NK-92 (cell line): ENCODE data around the gene SSUH2.

Experiments used
- DNase-seq: peaks from one replicate; lab custom pipeline; 2025; ENCODE audit not compliant: unreplicated experiment; lab: John Stamatoyannopoulos, UW

SSUH2 gene

DNA sequence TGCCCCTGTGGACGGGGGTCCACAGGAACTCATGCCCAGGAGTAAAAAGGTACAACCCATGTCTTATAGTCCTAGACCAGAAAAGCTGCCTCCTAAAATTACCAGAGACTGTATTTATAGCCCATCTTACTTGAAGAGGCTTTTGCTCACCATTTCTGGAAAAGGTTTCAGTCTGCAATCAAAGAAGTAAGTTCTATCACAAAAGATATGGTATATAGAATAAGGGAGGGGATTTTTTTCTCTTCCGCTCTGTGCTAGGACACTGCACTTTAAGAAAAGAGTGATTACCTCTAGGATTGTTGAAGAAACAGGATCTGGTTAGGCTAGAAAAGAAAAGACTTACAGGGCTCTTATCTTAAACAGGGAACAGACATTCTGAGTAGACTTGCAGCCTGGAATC is 2.6 kb downstream of the SSUH2 start:
- DNase-seq: no peak

DNA sequence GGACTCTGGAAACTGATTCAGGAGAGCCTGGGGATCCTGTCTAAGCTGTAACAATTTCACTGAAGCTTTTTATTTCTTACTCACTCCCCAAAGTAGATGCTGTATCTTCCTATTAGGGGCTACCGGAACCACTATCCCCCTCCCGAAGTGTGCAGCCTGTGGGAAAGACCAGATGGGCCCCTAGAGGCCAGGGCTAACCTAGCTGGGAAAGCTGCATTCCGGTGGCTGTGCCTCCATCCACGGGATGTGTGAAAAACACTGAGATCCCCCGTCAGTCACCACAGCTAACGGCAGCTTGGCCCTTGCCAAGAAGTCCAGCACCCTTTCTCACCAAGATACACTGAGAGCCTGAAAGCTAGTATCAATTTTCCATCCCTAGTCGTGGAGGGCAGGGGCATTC is 3.1 kb downstream of the SSUH2 start:
- no peak for DNase-seq

- no peak for DNase-seq
Observed at GRCh38 chr3:8640223-8640622, 4.4 kb downstream of the SSUH2 start.

GRCh38 chr3:8639659-8640000 is 5.0 kb downstream of the SSUH2 start:
- no peak for DNase-seq

DNA sequence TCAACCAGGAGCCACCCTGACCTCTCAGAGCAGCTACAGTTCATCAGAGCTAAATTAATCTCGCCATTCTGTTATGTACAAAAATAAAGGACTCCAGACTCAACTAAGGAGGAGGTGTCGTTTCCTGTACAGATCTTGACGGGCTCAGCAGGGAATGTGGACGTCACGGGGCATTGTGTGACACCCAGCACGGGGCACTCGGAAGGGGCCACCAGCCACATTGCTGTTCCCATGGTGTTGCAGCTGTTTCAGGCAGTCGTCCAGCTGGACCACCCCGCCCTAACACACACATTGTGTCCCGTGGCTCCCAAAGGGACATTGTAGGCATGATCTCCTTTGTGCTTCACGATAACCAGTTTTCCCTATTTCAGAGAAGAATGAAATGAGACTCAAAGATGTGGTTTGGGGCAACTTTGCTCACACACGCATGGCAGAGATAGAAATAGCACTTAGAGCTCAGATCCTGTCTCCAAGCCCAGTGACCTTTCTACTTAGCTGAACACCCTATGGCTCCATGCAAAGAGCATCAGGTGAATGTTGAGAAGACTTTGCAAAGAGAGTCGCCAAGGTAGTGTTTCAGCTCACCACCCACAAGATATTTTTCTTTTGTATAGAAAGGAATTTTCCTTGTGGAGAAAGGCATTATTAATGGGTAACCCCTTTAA is 5.5 kb downstream of the SSUH2 start:
- no peak for DNase-seq

- DNase-seq: no peak
Observed at GRCh38 chr3:8637348-8637747, 7.2 kb downstream of the SSUH2 start.

- DNase-seq: no peak
Observed at GRCh38 chr3:8635631-8636030, 9.0 kb downstream of the SSUH2 start.

DNA sequence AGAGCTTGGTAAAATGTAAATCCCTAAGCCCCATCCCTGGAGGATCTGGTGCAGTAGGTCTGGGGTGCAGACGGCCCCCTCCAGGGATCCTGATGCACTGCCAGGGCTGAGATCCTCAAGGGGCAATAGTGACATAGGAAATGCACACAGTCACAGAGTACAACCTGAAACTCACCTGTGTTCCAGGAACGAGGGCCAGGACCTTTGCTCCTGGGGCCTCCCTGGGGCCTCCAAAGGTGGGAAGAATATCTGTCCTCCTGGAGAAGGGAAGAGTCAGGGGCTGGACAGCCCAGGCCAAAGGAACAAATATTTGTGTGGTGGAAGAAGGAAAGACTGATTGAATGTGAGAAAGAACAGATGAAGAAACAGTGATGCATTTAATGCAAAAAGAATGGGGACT is 9.5 kb downstream of the SSUH2 start:
- no peak for DNase-seq

GRCh38 chr3:8632402-8633237 is 12.0 kb downstream of the SSUH2 start:
- no peak for DNase-seq

DNA sequence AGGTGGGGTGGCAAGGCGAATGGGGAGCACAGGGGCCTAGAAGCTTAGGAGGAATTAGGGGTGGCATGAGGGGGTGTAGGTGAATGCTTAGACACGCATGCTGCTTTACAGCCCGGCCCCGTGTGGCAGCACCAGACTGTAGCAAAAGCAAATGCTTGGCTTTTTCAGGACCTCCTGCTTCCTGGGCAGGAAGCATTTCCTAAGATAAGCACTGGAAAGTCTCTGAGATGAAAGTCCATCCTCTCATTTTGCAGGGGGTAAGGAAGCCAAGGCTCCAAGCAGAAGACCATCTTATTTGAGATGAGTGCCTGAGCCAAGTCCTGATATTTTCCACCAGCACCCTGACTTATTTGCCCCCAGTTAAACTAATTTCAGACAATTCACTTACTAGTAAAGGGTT is 12.9 kb downstream of the SSUH2 start:
- DNase-seq: no peak

GRCh38 chr3:8629151-8630021 is 15.2 kb downstream of the SSUH2 start:
- DNase-seq: no peak

GRCh38 chr3:8627949-8628348 is 16.6 kb downstream of the SSUH2 start:
- DNase-seq: no peak

DNA sequence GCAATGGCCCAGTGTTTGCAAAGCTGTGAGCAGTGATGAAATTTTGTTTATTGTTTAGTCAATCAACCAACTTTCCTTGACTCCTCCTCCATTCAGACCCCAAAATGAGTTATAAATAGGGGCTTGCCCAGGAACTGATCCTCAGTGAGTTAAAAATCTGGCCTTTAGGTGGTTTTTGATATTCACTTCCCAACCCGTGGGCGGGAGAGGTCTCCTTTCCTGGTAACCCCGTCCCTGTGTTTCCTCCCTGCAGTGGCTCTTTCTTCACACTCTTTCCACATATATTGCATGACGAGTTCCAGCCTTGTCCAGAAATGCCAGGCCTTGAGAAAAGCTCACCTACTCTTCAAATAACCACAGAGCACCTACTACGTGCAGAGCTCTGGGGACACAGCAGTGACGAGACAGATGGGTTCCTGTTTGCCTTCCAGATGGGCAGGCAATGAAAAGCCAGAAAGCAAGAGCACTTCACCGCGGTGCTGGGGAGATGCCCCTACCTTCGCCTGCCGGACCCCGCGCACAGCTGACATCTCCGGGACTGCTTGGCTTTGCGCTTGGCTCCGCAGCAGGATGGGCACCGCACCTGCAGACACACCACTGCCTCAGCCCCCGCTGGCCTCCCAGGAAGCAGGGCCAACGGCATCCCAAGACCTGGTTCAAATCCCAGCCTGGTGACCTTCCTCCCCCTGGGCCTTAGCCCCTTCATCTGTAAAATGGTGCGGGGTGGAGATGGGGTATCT is 17.2 kb downstream of the SSUH2 start:
- no peak for DNase-seq

DNA sequence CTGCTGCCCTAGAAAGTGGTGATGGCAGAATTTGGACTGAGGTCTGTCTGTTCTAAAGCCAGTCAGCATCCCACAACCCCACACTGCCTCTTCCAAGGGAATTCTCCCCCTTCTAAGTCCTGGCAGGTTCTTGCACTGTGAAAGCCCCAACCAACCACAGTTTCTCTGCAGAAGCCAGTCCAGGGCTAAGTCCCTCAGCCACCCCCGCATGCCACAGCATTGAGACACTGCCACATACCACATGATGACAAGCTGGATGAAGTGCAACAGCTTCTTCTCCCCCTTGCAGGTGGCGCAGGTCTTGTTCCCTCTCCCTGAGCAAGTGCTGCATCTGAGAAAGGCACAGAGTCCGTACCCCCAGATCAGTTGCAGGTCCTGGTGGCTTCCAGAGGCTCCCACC is 18.6 kb downstream of the SSUH2 start:
- DNase-seq: no peak

DNA sequence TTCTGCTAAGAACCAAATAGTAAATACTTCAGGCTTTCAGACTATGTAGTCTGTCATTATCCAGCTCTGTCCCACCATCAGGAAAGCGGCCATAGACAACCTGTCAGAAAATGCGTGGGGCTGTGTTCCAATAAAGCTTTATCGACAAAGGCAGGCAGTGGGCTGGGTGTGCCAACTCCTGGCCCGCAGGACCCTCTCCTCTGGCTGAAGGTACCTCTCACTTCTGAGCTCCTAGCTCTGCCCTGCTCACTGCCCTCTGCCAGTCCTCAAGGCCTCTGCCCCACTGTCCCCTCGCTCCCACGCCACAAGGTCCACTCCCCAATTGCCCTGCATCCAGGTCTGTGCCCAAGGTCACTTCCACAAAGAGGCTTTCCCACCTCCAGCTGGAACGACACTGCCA is 20.0 kb downstream of the SSUH2 start:
- DNase-seq: no peak

DNA sequence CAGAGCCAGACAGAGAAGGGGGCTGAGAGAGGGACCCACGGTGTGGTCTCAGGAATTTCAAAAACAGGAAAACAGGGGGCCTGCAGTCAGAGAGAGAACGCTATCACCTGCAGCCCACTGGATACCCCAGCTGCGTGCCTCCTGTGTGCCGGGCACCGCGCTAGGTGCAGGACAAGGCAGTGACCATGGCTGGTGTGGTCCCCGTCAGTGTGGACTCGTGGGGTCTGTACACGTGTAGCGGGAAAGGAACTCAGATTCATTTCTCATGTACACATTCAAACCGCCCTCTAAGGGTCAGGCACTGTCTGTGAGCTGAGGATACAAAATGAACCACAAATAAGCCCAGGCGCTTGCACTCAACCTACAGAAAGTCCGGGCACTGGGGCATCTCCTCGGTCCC is 20.9 kb downstream of the SSUH2 start:
- no peak for DNase-seq

GRCh38 chr3:8622873-8623691 is 21.5 kb downstream of the SSUH2 start:
- no peak for DNase-seq

DNA sequence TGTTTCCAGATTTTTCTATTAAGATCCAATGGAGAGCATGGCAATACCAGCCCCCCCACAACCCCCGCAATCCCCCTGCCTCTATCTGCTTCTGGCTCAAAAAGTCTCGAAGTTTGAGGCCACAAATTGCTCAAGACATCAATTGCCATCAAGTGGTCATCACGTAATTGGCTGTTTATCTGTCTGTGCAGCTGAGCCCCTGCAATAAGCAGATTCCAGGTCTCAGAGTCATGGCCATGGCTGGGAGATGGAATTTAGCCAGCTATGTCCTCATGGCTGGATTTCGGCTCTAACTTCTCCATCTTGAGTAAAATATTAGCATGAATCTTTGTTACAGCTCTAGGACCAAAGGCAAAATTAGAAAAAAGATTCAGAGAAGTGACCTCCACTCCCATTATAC is 22.7 kb downstream of the SSUH2 start:
- DNase-seq: no peak

- no peak for DNase-seq
Observed at GRCh38 chr3:8621141-8621540, 23.5 kb downstream of the SSUH2 start.

GRCh38 chr3:8619548-8619947 is 25.1 kb downstream of the SSUH2 start:
- DNase-seq: no peak
